IMR-90 (cell line): Measurements from ENCODE around the gene CHIT1. TPM values are rescaled to one million over a fixed set of nuclear protein-coding genes. Genes with fewer than 3 reads are reported as not detected.
A peak's percentile ranks its signal among the peaks of the same experiment; 100 is the strongest.

ENCODE experiments used
- ATAC-seq: fragments of 200-7000 bp; cut with Tn5 transposase; 2 replicates; pipeline ENCODE4 v1.9.1; 2020; ENCODE audit warnings: low read depth, mild to moderate bottlenecking, moderate library complexity
- BruUV-seq: library from RNA; stranded (reverse); fragments of 400-500 nt; replicated peaks from 2 replicates; lab custom pipeline; 2021; lab: Mats Ljungman, UMichigan
- CTCF ChIA-PET: fragments of 300-600 bp; formaldehyde crosslinking; extraction: SDS; loops from one replicate; lab custom pipeline; 2021; ENCODE audit warnings: antibody characterized with exemption; lab: Yijun Ruan, JAX
- POLR2A ChIA-PET: fragments of 300-600 bp; sonication (Branson Sonifier 250); formaldehyde crosslinking; loops from one replicate; lab custom pipeline; 2022; ENCODE audit warnings: antibody characterized with exemption; ENCODE audit not compliant: unreplicated experiment; lab: Charles Lee
- DNase-seq: peaks from one replicate; pipeline ENCODE4 v3.0.0; 2013
- H2AFZ ChIP-seq: replicated peaks from 2 replicates; pipeline ENCODE3; 2013; ENCODE audit warnings: low read length, mild to moderate bottlenecking; ENCODE audit not compliant: poor library complexity
- H2AK5ac ChIP-seq: 2 replicates; pipeline ENCODE4 v1.6.1; 2013; ENCODE audit warnings: low read depth, low read length, inconsistent platforms
- H2AK9ac ChIP-seq: replicated peaks from 2 replicates; pipeline ENCODE3; 2013; ENCODE audit warnings: mild to moderate bottlenecking, low read depth, low read length, moderate library complexity; ENCODE audit not compliant: poor library complexity
- H2BK120ac ChIP-seq: 2 replicates; pipeline ENCODE4 v1.6.1; 2013; ENCODE audit warnings: low read depth, low read length, inconsistent platforms
- H2BK15ac ChIP-seq: 3 replicates; pipeline ENCODE4 v1.6.1; 2013; ENCODE audit warnings: low read depth, low read length, inconsistent platforms
- H2BK20ac ChIP-seq: 2 replicates; pipeline ENCODE4 v1.6.1; 2013; ENCODE audit warnings: low read depth, mild to moderate bottlenecking, inconsistent platforms, low read length, moderate library complexity
- H2BK5ac ChIP-seq: 2 replicates; pipeline ENCODE4 v1.6.1; 2013; ENCODE audit warnings: mild to moderate bottlenecking, low read depth, low read length, inconsistent platforms; ENCODE audit not compliant: poor library complexity, severe bottlenecking
- H3K14ac ChIP-seq: replicated peaks from 2 replicates; pipeline ENCODE4 v1.6.1; 2013; ENCODE audit warnings: low read depth, low read length, inconsistent platforms
- H3K18ac ChIP-seq: 2 replicates; pipeline ENCODE4 v1.6.1; 2013; ENCODE audit warnings: low read depth, low read length, control low read depth
- H3K23ac ChIP-seq: 2 replicates; pipeline ENCODE4 v1.6.1; 2013; ENCODE audit warnings: low read depth, low read length, inconsistent platforms
- H3K27ac ChIP-seq: 2 replicates; pipeline ENCODE4 v1.5.1; 2013; ENCODE audit warnings: mild to moderate bottlenecking, control low read depth, low read length; ENCODE audit not compliant: insufficient read depth
- H3K27me3 ChIP-seq: 2 replicates; pipeline ENCODE4 v1.6.1; 2013; ENCODE audit warnings: low read length; ENCODE audit not compliant: control insufficient read depth, insufficient read depth
- H3K36me3 ChIP-seq: 2 replicates; pipeline ENCODE4 v1.6.1; 2013; ENCODE audit warnings: low read length, mixed read lengths; ENCODE audit not compliant: control insufficient read depth, insufficient read depth
- H3K4ac ChIP-seq: 2 replicates; pipeline ENCODE4 v1.6.1; 2013; ENCODE audit warnings: low read depth, low read length, inconsistent platforms
- H3K4me1 ChIP-seq: 2 replicates; pipeline ENCODE4 v1.6.1; 2013; ENCODE audit warnings: low read length, mixed read lengths; ENCODE audit not compliant: control insufficient read depth, insufficient read depth
- H3K4me2 ChIP-seq: 2 replicates; pipeline ENCODE4 v1.6.1; 2013; ENCODE audit warnings: low read depth, mild to moderate bottlenecking, control low read depth, low read length, moderate library complexity
- H3K4me3 ChIP-seq: 2 replicates; pipeline ENCODE4 v1.5.1; 2013; ENCODE audit warnings: low read depth, mild to moderate bottlenecking, control low read depth, low read length, moderate library complexity; ENCODE audit not compliant: insufficient read depth
- H3K56ac ChIP-seq: 2 replicates; pipeline ENCODE4 v1.6.1; 2013; ENCODE audit warnings: low read length, inconsistent platforms; ENCODE audit not compliant: insufficient read depth; ENCODE audit errors: extremely low read depth
- H3K79me1 ChIP-seq, 2 experiments: 2 replicates each; pipeline ENCODE4 v1.6.1; 2013; ENCODE audit warnings: low read length in 2 of 2, inconsistent platforms in 1 of 2, low read depth in 1 of 2
- H3K9ac ChIP-seq: 2 replicates; pipeline ENCODE4 v1.6.1; 2013; ENCODE audit warnings: low read depth, low read length, control low read depth
- H3K9me1 ChIP-seq: 2 replicates; pipeline ENCODE4 v1.6.1; 2013; ENCODE audit warnings: low read length, inconsistent platforms; ENCODE audit not compliant: insufficient read depth
- H3K9me3 ChIP-seq: 2 replicates; pipeline ENCODE4 v1.6.1; 2013; ENCODE audit warnings: low read length; ENCODE audit not compliant: control insufficient read depth, insufficient read depth
- H4K20me1 ChIP-seq: 2 replicates; pipeline ENCODE4 v1.6.1; 2013; ENCODE audit warnings: low read length, inconsistent platforms; ENCODE audit not compliant: insufficient read depth
- H4K5ac ChIP-seq: 2 replicates; pipeline ENCODE4 v1.6.1; 2013; ENCODE audit warnings: mild to moderate bottlenecking, low read depth, low read length, control low read depth
- H4K8ac ChIP-seq, 2 experiments: 2 replicates each; pipeline ENCODE4 v1.6.1; 2013; ENCODE audit warnings: low read depth in 2 of 2, low read length in 2 of 2, control low read depth in 1 of 2, inconsistent platforms in 1 of 2
- H4K91ac ChIP-seq: 2 replicates; pipeline ENCODE4 v1.6.1; 2013; ENCODE audit warnings: low read depth, low read length, inconsistent platforms; ENCODE audit not compliant: insufficient read depth
- BHLHE40 ChIP-seq: fragments of 150-350 bp; IDR thresholded peaks from 2 replicates; pipeline ENCODE4 v1.6.1; 2016; ENCODE audit warnings: mild to moderate bottlenecking, low read depth, low read length
- CEBPB ChIP-seq: IDR thresholded peaks from 2 replicates; pipeline ENCODE4 v1.6.1; 2012; ENCODE audit warnings: low read depth, low read length, improper control_type of control experiment
- CHD1 ChIP-seq: IDR thresholded peaks from 2 replicates; pipeline ENCODE4 v1.6.1; 2012; ENCODE audit warnings: low read depth, low read length, improper control_type of control experiment
- CTCF ChIP-seq: conservative IDR thresholded peaks from 2 replicates; pipeline ENCODE4 v1.5.1; 2012; ENCODE audit warnings: mild to moderate bottlenecking, low read depth, low read length, improper control_type of control experiment
- FOS ChIP-seq: fragments of 150-350 bp; IDR thresholded peaks from 2 replicates; pipeline ENCODE4 v1.6.1; 2016; ENCODE audit warnings: low read depth, low read length
- MAFK ChIP-seq: IDR thresholded peaks from 2 replicates; pipeline ENCODE4 v1.6.1; 2012; ENCODE audit warnings: low read depth, low read length, improper control_type of control experiment
- MAZ ChIP-seq: IDR thresholded peaks from 2 replicates; pipeline ENCODE4 v1.6.1; 2012; ENCODE audit warnings: low read depth, mild to moderate bottlenecking, low read length, improper control_type of control experiment, moderate library complexity, borderline replicate concordance
- MXI1 ChIP-seq: IDR thresholded peaks from 2 replicates; pipeline ENCODE4 v1.6.1; 2012; ENCODE audit warnings: low read depth, mild to moderate bottlenecking, low read length, moderate library complexity, borderline replicate concordance
- NFE2L2 ChIP-seq: fragments of 150-350 bp; IDR thresholded peaks from 2 replicates; pipeline ENCODE4 v1.6.1; 2016; ENCODE audit warnings: low read depth, mild to moderate bottlenecking, low read length
- POLR2A ChIP-seq: IDR thresholded peaks from 2 replicates; pipeline ENCODE4 v1.6.1; 2012; ENCODE audit warnings: mild to moderate bottlenecking, low read depth, low read length
- RAD21 ChIP-seq: IDR thresholded peaks from 2 replicates; pipeline ENCODE4 v1.6.1; 2012; ENCODE audit warnings: low read length, improper control_type of control experiment
- RCOR1 ChIP-seq: IDR thresholded peaks from 2 replicates; pipeline ENCODE4 v1.6.1; 2012; ENCODE audit warnings: mild to moderate bottlenecking, low read length, improper control_type of control experiment; ENCODE audit not compliant: insufficient replicate concordance
- RFX5 ChIP-seq: IDR thresholded peaks from 2 replicates; pipeline ENCODE4 v1.8.0; 2012; ENCODE audit warnings: low read depth, mild to moderate bottlenecking, low read length, moderate library complexity
- SMC3 ChIP-seq: fragments of 150-350 bp; IDR thresholded peaks from 2 replicates; pipeline ENCODE4 v1.6.1; 2016; ENCODE audit warnings: low read depth, mild to moderate bottlenecking, antibody characterized with exemption, low read length, moderate library complexity
- USF2 ChIP-seq: fragments of 150-350 bp; IDR thresholded peaks from 2 replicates; pipeline ENCODE4 v1.6.1; 2017; ENCODE audit warnings: mild to moderate bottlenecking, antibody characterized with exemption, low read length, low read depth
- WGBS, 2 experiments: methylation state at CpG; one replicate each; pipeline versions ENCODE4 v1.1.5 to v1.1.7; 2013; ENCODE audit warnings: missing lambda C conversion rate in 2 of 2; ENCODE audit not compliant: insufficient read length in 1 of 2; ENCODE audit errors: extremely low coverage in 2 of 2; 5-methylcytosine and 5-hydroxymethylcytosine counted together
- dilution Hi-C: fragments of 300-500 bp; cut with HindIII; formaldehyde crosslinking; loops from one replicate; pipeline ENCODE4 v1.14.3; 2018; ENCODE audit warnings: low sequenced_read_pairs; ENCODE audit not compliant: unreplicated experiment
- in situ Hi-C: fragments of 300-500 bp; cut with MboI; formaldehyde crosslinking; loops from 3 replicates; pipeline ENCODE4 v1.14.3; 2019; ENCODE audit warnings: low sequenced_read_pairs, inconsistent platforms, mixed read lengths
- intact Hi-C: fragments of 100-400 bp; cut with micrococcal nuclease; formaldehyde crosslinking; loops from 2 replicates; pipeline ENCODE4 v1.10.0; 2022
- polyA plus RNA-seq, 3 experiments: library from polyadenylated mRNA; depleted of rRNA; stranded (reverse); fragments of >200 nt; gene quantifications; 2 replicates each; pipeline ENCODE4 v1.2.3, GENCODE V29; 2012; ENCODE audit warnings: low replicate concordance in 1 of 3
- total RNA-seq: library from RNA; depleted of rRNA; stranded (reverse); fragments of >200 nt; gene quantifications from 2 replicates; pipeline ENCODE4 v1.2.3, GENCODE V29; 2012

Gene CHIT1
- total and polyA plus RNA-seq, 2 of the 4 experiments (the other 2 are of a cell fraction): not detected

- H3K36me3 ChIP-seq: no peaks in the 10 kb centered on the region
- no peak overlapping the region for H2AK5ac ChIP-seq
- peak; percentile 64 for DNase-seq
- ChIA-PET CTCF (interaction anchor here (1.0 to 3.6 kb wide), 9 partner anchors 11 to 178 kb away, joined by 3 to 49 read pairs (median 5); partner anchors contain the start of gene ADORA1), POLR2A (interaction anchor here (0.6 kb wide), 1 partner anchor 25 kb away, joined by 9 read pairs; no protein-coding TSS in a partner anchor)
- H3K4me1 ChIP-seq: no peaks in the 10 kb centered on the region
- no peaks in the 10 kb centered on the region for H3K9me3 ChIP-seq
- no peak overlapping the region for H3K14ac ChIP-seq
- no peak overlapping the region for H2AK9ac ChIP-seq
- no peaks in the 10 kb centered on the region; the same call in 1 of the 2 replicates for H4K20me1 ChIP-seq
- H3K56ac ChIP-seq: no peak overlapping the region
- H3K27ac ChIP-seq: no peak overlapping the region
- ATAC-seq: peak; percentile 88
- H3K4me3 ChIP-seq: no peak overlapping the region
- H2BK5ac ChIP-seq: no peak overlapping the region
- no peak overlapping the region for H4K5ac ChIP-seq
- H3K27me3 ChIP-seq: peaks cover 42% of the 10 kb centered on the region
- intact Hi-C loops (loop anchor here (1.0 kb wide), 2 partner anchors 98 to 177 kb away; no protein-coding TSS in a partner anchor), in situ Hi-C loops (loop anchor here (5.0 kb wide), 1 partner anchor 179 kb away; no protein-coding TSS in a partner anchor), dilution Hi-C loops (no loop called here)
- 32% methylated on average over 13 of the region's 19 CpGs; no CpG with 5 or more reads in 1 of the 2 experiments for whole genome bisulfite sequencing, 2 experiments
- H3K9ac ChIP-seq: no peak overlapping the region
- no peak overlapping the region for H2BK120ac ChIP-seq
- no peak overlapping the region for H3K18ac ChIP-seq
- no peak overlapping the region for H2AFZ ChIP-seq
- no TSS peak for BruUV-seq
- no peak overlapping the region for H3K4ac ChIP-seq
- no peak overlapping the region for H2BK20ac ChIP-seq
- no peak overlapping the region for H4K8ac ChIP-seq
- no peak overlapping the region for H3K4me2 ChIP-seq
- no peak overlapping the region for H3K23ac ChIP-seq
- H2BK15ac ChIP-seq: no peak overlapping the region
- no peaks in the 10 kb centered on the region for H3K79me1 ChIP-seq
- H4K91ac ChIP-seq: no peak overlapping the region
- H3K9me1 ChIP-seq: no peaks in the 10 kb centered on the region
- TF ChIP-seq RCOR1 (no peak), MAFK (no peak), CTCF (peak; percentile 85), MXI1 (no peak), NFE2L2 (no peak), BHLHE40 (peak; percentile 14; the same call in 1 of the 2 replicates), FOS (no peak), POLR2A (no peak), MAZ (no peak), RFX5 (no peak), SMC3 (peak; percentile 94), RAD21 (peak; percentile 86), CEBPB (no peak), USF2 (no peak), CHD1 (no peak)
These were observed 13.0 kb downstream of the CHIT1 start for GRCh38 chr1:203216274-203217138.
